Measurements from ENCODE around the gene TNRC18.

DNA sequence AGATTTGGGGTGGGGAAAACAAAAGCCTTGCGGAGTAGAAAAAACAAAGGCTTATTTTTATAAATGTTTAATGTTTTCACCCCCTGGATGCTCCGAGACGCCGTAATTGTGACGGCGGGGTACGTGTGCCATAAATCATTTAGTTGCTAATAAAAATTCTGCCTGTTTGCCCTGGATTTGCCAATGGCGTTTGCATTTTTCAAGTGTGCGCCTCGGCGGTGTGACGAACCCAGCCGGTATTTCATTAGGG is 2.5 kb upstream of the TNRC18 start:
- TF ChIP-seq, protein P1, sequence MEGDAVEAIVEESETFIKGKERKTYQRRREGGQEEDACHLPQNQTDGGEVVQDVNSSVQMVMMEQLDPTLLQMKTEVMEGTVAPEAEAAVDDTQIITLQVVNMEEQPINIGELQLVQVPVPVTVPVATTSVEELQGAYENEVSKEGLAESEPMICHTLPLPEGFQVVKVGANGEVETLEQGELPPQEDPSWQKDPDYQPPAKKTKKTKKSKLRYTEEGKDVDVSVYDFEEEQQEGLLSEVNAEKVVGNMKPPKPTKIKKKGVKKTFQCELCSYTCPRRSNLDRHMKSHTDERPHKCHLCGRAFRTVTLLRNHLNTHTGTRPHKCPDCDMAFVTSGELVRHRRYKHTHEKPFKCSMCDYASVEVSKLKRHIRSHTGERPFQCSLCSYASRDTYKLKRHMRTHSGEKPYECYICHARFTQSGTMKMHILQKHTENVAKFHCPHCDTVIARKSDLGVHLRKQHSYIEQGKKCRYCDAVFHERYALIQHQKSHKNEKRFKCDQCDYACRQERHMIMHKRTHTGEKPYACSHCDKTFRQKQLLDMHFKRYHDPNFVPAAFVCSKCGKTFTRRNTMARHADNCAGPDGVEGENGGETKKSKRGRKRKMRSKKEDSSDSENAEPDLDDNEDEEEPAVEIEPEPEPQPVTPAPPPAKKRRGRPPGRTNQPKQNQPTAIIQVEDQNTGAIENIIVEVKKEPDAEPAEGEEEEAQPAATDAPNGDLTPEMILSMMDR (IDR thresholded peaks at IDR 0.05): no peak
- TF ChIP-seq EZH2 (IDR thresholded peaks at IDR 0.05; ENCODE audit: borderline replicate concordance, insufficient read depth, low read depth, low read length, poor library complexity, severe bottlenecking): no peak

Data from B cell (primary cell).